ENCODE results near the gene TSEN34.

- TF ChIP-seq, protein P1, sequence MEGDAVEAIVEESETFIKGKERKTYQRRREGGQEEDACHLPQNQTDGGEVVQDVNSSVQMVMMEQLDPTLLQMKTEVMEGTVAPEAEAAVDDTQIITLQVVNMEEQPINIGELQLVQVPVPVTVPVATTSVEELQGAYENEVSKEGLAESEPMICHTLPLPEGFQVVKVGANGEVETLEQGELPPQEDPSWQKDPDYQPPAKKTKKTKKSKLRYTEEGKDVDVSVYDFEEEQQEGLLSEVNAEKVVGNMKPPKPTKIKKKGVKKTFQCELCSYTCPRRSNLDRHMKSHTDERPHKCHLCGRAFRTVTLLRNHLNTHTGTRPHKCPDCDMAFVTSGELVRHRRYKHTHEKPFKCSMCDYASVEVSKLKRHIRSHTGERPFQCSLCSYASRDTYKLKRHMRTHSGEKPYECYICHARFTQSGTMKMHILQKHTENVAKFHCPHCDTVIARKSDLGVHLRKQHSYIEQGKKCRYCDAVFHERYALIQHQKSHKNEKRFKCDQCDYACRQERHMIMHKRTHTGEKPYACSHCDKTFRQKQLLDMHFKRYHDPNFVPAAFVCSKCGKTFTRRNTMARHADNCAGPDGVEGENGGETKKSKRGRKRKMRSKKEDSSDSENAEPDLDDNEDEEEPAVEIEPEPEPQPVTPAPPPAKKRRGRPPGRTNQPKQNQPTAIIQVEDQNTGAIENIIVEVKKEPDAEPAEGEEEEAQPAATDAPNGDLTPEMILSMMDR (IDR thresholded peaks at IDR 0.05): no peak
- TF ChIP-seq POLR2A (IDR thresholded peaks at IDR 0.05): no peak
Observed at GRCh38 chr19:54149021-54149812, 41.9 kb upstream of the TSEN34 start.
